Measurements from ENCODE around the gene PTPRK. TPM values are rescaled to one million over a fixed set of nuclear protein-coding genes. Genes with fewer than 3 reads are reported as not detected.
A peak's percentile ranks its signal among the peaks of the same experiment; 100 is the strongest.

The PTPRK gene
- total and polyA plus RNA-seq, 2 donors (not counting 1 experiment from before 2014, with no cell fraction given), result 19.4 to 75.5 TPM

GRCh38 chr6:128350416-128351254 lies 169.8 kb downstream of the PTPRK start:
- H3K4me2 ChIP-seq (ENCODE audit: extremely low read depth, insufficient read depth, low read length), result no peak overlapping the region

GRCh38 chr6:128347123-128347522 lies 173.3 kb downstream of the PTPRK start:
- H4K20me1 ChIP-seq (ENCODE audit: control insufficient read depth, extremely low read depth, insufficient read depth, low read length), result no peaks in the 10 kb centered on the region
- no peak overlapping the region for H3K27ac ChIP-seq (ENCODE audit: insufficient read depth, low read length)
- peak in 1 of 2 donors; percentile 26 for DNase-seq (ENCODE audit: low read depth in 2 of 2)
- H3K4me2 ChIP-seq (ENCODE audit: extremely low read depth, insufficient read depth, low read length), result no peak overlapping the region
- TF ChIP-seq, protein P1, sequence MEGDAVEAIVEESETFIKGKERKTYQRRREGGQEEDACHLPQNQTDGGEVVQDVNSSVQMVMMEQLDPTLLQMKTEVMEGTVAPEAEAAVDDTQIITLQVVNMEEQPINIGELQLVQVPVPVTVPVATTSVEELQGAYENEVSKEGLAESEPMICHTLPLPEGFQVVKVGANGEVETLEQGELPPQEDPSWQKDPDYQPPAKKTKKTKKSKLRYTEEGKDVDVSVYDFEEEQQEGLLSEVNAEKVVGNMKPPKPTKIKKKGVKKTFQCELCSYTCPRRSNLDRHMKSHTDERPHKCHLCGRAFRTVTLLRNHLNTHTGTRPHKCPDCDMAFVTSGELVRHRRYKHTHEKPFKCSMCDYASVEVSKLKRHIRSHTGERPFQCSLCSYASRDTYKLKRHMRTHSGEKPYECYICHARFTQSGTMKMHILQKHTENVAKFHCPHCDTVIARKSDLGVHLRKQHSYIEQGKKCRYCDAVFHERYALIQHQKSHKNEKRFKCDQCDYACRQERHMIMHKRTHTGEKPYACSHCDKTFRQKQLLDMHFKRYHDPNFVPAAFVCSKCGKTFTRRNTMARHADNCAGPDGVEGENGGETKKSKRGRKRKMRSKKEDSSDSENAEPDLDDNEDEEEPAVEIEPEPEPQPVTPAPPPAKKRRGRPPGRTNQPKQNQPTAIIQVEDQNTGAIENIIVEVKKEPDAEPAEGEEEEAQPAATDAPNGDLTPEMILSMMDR (conservative IDR thresholded peaks at IDR 0.05 in 1 of 2, IDR thresholded peaks at IDR 0.05 in 1 of 2; ENCODE audit: low read depth in 1 of 2, low read length in 2 of 2), result no peak
- TF ChIP-seq EZH2 (IDR thresholded peaks at IDR 0.05; ENCODE audit: low read length, missing control alignments), result no peak
- H3K79me2 ChIP-seq (ENCODE audit: control insufficient read depth, insufficient read depth, low read length), result no peaks in the 10 kb centered on the region
- no peaks in the 10 kb centered on the region for H3K9me3 ChIP-seq (ENCODE audit: control insufficient read depth, insufficient read depth, low read depth, low read length)
- H3K27me3 ChIP-seq (ENCODE audit: control insufficient read depth, insufficient read depth, low read length), result no peaks in the 10 kb centered on the region
- H3K4me3 ChIP-seq (replicated peaks in 1 of 4; ENCODE audit: control extremely low read depth in 1 of 4, insufficient read depth in 1 of 4, low read depth in 3 of 4, low read length in 4 of 4), result no peak overlapping the region
- H3K9ac ChIP-seq (ENCODE audit: insufficient read depth, low read length), result no peak overlapping the region
- no peak overlapping the region for H2AFZ ChIP-seq (ENCODE audit: low read length)
- no peaks in the 10 kb centered on the region for H3K36me3 ChIP-seq (ENCODE audit: control insufficient read depth, insufficient read depth, low read length)
- peaks cover 4% of the 10 kb centered on the region for H3K4me1 ChIP-seq (ENCODE audit: control insufficient read depth, extremely low read depth, insufficient read depth, low read length)

More at GRCh38 chr6:128350416-128351254, 169.8 kb downstream of the PTPRK start:
- H3K27ac ChIP-seq (ENCODE audit: insufficient read depth, low read length), result no peak overlapping the region
- H3K79me2 ChIP-seq (ENCODE audit: control insufficient read depth, insufficient read depth, low read length), result no peaks in the 10 kb centered on the region
- H3K9ac ChIP-seq (ENCODE audit: insufficient read depth, low read length), result no peak overlapping the region
- peak in 1 of 2 donors; percentile 80 for DNase-seq (ENCODE audit: low read depth in 2 of 2)
- H4K20me1 ChIP-seq (ENCODE audit: control insufficient read depth, extremely low read depth, insufficient read depth, low read length), result no peaks in the 10 kb centered on the region
- TF ChIP-seq, protein P1 (conservative IDR thresholded peaks at IDR 0.05 in 1 of 2, IDR thresholded peaks at IDR 0.05 in 1 of 2; ENCODE audit: low read depth in 1 of 2, low read length in 2 of 2), result no peak
- no peak for TF ChIP-seq EZH2 (IDR thresholded peaks at IDR 0.05; ENCODE audit: low read length, missing control alignments)
- H3K4me1 ChIP-seq (ENCODE audit: control insufficient read depth, extremely low read depth, insufficient read depth, low read length), result peaks cover 2% of the 10 kb centered on the region
- no peaks in the 10 kb centered on the region for H3K27me3 ChIP-seq (ENCODE audit: control insufficient read depth, insufficient read depth, low read length)
- no peaks in the 10 kb centered on the region for H3K36me3 ChIP-seq (ENCODE audit: control insufficient read depth, insufficient read depth, low read length)
- H2AFZ ChIP-seq (ENCODE audit: low read length), result no peak overlapping the region
- H3K4me3 ChIP-seq (replicated peaks in 1 of 4; ENCODE audit: control extremely low read depth in 1 of 4, insufficient read depth in 1 of 4, low read depth in 3 of 4, low read length in 4 of 4), result no peak overlapping the region
- no peaks in the 10 kb centered on the region for H3K9me3 ChIP-seq (ENCODE audit: control insufficient read depth, insufficient read depth, low read depth, low read length)

- Histone ChIP-seq H3K4me1 (ENCODE audit: control insufficient read depth, extremely low read depth, insufficient read depth, low read length) (peaks cover 4% of the 10 kb centered on the region), H3K79me2 (ENCODE audit: control insufficient read depth, insufficient read depth, low read length) (no peaks in the 10 kb centered on the region), H3K9ac (ENCODE audit: insufficient read depth, low read length) (no peak overlapping the region), H2AFZ (ENCODE audit: low read length) (no peak overlapping the region), H3K27me3 (ENCODE audit: control insufficient read depth, insufficient read depth, low read length) (no peaks in the 10 kb centered on the region), H3K36me3 (ENCODE audit: control insufficient read depth, insufficient read depth, low read length) (no peaks in the 10 kb centered on the region), H3K4me3 (replicated peaks in 1 of 4; ENCODE audit: control extremely low read depth in 1 of 4, insufficient read depth in 1 of 4, low read depth in 3 of 4, low read length in 4 of 4) (no peak overlapping the region), H3K4me2 (ENCODE audit: extremely low read depth, insufficient read depth, low read length) (no peak overlapping the region), H4K20me1 (ENCODE audit: control insufficient read depth, extremely low read depth, insufficient read depth, low read length) (no peaks in the 10 kb centered on the region), H3K9me3 (ENCODE audit: control insufficient read depth, insufficient read depth, low read depth, low read length) (no peaks in the 10 kb centered on the region), H3K27ac (ENCODE audit: insufficient read depth, low read length) (no peak overlapping the region)
- DNase-seq (ENCODE audit: low read depth in 2 of 2), result no peak
- no peak for TF ChIP-seq EZH2 (IDR thresholded peaks at IDR 0.05; ENCODE audit: low read length, missing control alignments)
Measured at GRCh38 chr6:128346569-128346968, 173.8 kb downstream of the PTPRK start.

All from fibroblast of lung (primary cell).